ENCODE results near the gene EVL. TPM values are rescaled to one million over a fixed set of nuclear protein-coding genes. Genes with fewer than 3 reads are reported as not detected.

EVL gene
- total and polyA plus RNA-seq, 2 of the 8 experiments (the other 6 are each of a cell fraction or from before 2014, with no cell fraction given) = 30.7 to 64.6 TPM

DNA sequence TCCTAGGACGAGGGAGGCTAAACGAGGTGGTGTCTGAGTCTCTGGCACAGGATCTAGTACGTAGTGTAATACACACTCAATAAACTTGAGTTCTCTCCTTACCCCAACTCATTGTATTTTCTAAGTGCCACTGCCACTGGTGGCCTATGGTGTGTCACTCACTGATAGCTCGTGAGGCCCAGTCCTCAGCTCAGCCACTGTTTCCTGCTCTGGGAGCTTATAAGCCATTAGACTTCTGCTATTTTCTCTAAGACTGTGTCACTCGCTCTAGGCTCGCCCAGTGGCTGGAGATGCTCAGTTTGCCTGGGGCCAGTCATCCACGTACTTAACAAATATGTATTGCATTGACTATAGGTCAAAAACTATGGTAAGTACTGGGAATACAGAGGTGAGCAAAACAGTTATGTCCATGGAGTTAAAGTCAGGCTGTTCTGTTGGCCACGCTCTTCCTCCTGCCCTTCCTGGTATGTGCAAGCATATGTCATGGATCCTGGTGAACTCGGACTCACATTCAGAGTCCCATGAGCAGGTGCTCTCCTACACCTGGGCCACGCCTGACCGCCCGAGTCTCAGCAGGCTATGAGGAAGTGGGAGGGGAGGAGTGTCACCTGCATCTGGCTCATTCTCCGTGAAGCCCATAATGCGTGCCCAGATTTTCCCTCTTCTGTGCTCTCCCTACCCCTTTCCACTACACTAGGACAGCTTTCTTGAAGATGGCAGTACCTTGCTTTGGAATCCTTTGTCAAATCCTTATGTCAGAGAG is 52.6 kb downstream of the EVL start:
- Histone ChIP-seq H3K56ac (replicated peaks; ENCODE audit: insufficient read length, low read depth, low read length) (no peak overlapping the region), H3K9me3 (ENCODE audit: insufficient read depth in 2 of 2, low read depth in 1 of 2, low read length in 1 of 2) (no peaks in the 10 kb centered on the region), H3K79me1 (ENCODE audit: low read depth, low read length) (no peaks in the 10 kb centered on the region), H2AFZ (ENCODE audit: low read length) (no peak overlapping the region), H4K8ac (ENCODE audit: extremely low read depth, insufficient read depth, low read length) (0 out of 2 replicates have a peak overlapping the region, but pooled peaks have one; percentile 29), H3K4me3 (ENCODE audit: extremely low read depth in 1 of 4, insufficient read depth in 2 of 4, low read depth in 3 of 4, low read length in 4 of 4) (no peak overlapping the region), H3K23me2 (ENCODE audit: low read depth, low read length) (no peaks in the 10 kb centered on the region), H2BK120ac (replicated peaks; ENCODE audit: low read depth, low read length) (no peak overlapping the region), H3K4me1 (replicated peaks in 1 of 4; ENCODE audit: control insufficient read depth in 3 of 4, insufficient read depth in 4 of 4, low read length in 3 of 4) (no peaks in the 10 kb centered on the region), H3K23ac (ENCODE audit: insufficient read length) (no peak overlapping the region), H2BK12ac (ENCODE audit: low read depth, low read length) (no peak overlapping the region), H3K18ac (ENCODE audit: extremely low read depth, low read length) (no peak overlapping the region), H3K4ac (replicated peaks; ENCODE audit: insufficient read length, low read depth, low read length) (no peak overlapping the region), H3K14ac (ENCODE audit: insufficient read length) (no peak overlapping the region), H3K9ac (replicated peaks in 1 of 4; ENCODE audit: extremely low read depth in 1 of 4, low read depth in 3 of 4, low read length in 3 of 4) (no peak overlapping the region), H4K91ac (replicated peaks; ENCODE audit: insufficient read length, low read length) (no peak overlapping the region), H2BK20ac (ENCODE audit: low read length) (no peak overlapping the region), H4K20me1 (replicated peaks in 1 of 2; ENCODE audit: control insufficient read depth in 1 of 2, insufficient read depth in 2 of 2, low read length in 2 of 2) (peaks cover 0 to 6% of the 10 kb centered on the region in 2 experiments), H3K79me2 (ENCODE audit: control insufficient read depth in 1 of 2, insufficient read depth in 2 of 2, low read length in 2 of 2) (no peaks in the 10 kb centered on the region), H3K4me2 (ENCODE audit: insufficient read depth in 1 of 2, low read depth in 2 of 2, low read length in 2 of 2) (no peak overlapping the region), H4K5ac (ENCODE audit: insufficient read length, low read depth, low read length) (no peak overlapping the region), H2BK5ac (ENCODE audit: low read depth, low read length) (no peak overlapping the region), H3K36me3 (ENCODE audit: control insufficient read depth in 2 of 4, insufficient read depth in 4 of 4, low read length in 3 of 4) (no peaks in the 10 kb centered on the region), H3K27me3 (replicated peaks in 1 of 4; ENCODE audit: control insufficient read depth in 3 of 4, extremely low read depth in 1 of 4, insufficient read depth in 3 of 4, low read length in 3 of 4) (no peaks in the 10 kb centered on the region), H2BK15ac (ENCODE audit: low read length) (no peak overlapping the region), H2AK5ac (ENCODE audit: low read depth, low read length) (no peak overlapping the region), H3K27ac (ENCODE audit: low read depth, low read length) (no peak overlapping the region)
- WGBS, 2 experiments (ENCODE audit: extremely low coverage in 1 of 2, insufficient coverage in 1 of 2, insufficient read length in 1 of 2, insufficient replicate concordance in 2 of 2, low coverage in 1 of 2, low lambda C conversion rate in 2 of 2, missing lambda C conversion rate in 1 of 2) = 91% methylated on average over 14 of the region's 14 CpGs; no CpG with 5 or more reads in 1 of the 2 experiments
- FAIRE-seq (no peak), DNase-seq (ENCODE audit: low read depth in 1 of 2, low spot score in 2 of 2) (no peak)
- CTCF ChIA-PET (ENCODE audit: partially characterized antibody) = interaction anchor here (0.8 to 12.1 kb wide), 15 partner anchors 11 to 136 kb away, joined by 3 to 104 read pairs (median 4); no protein-coding TSS in a partner anchor
- POLR2A ChIA-PET (ENCODE audit: partially characterized antibody) = interaction anchor here (0.6 to 1.2 kb wide), 2 partner anchors 13 to 47 kb away, joined by 3 read pairs; no protein-coding TSS in a partner anchor
- TF ChIP-seq TAF1 (IDR thresholded peaks at IDR 0.05; ENCODE audit: low read depth, low read length) (no peak), BCL11A (IDR thresholded peaks at IDR 0.05; ENCODE audit: low read depth in 2 of 2, low read length in 2 of 2) (no peak), NANOG (IDR thresholded peaks at IDR 0.05; ENCODE audit: insufficient read depth, low read depth, low read length, poor library complexity, severe bottlenecking) (no peak), RBBP5 (IDR thresholded peaks at IDR 0.05; ENCODE audit: borderline replicate concordance, low read depth, low read length) (no peak), FOSL1 (IDR thresholded peaks at IDR 0.05; ENCODE audit: insufficient read depth, low read depth, low read length) (no peak), SIRT6 (IDR thresholded peaks at IDR 0.05; ENCODE audit: low read length) (no peak), MAFK (IDR thresholded peaks at IDR 0.05; ENCODE audit: low read depth, low read length) (no peak), SP2 (IDR thresholded peaks at IDR 0.05; ENCODE audit: low read length) (no peak), CREB1 (IDR thresholded peaks at IDR 0.05) (no peak)
- TF ChIP-seq, protein P1, sequence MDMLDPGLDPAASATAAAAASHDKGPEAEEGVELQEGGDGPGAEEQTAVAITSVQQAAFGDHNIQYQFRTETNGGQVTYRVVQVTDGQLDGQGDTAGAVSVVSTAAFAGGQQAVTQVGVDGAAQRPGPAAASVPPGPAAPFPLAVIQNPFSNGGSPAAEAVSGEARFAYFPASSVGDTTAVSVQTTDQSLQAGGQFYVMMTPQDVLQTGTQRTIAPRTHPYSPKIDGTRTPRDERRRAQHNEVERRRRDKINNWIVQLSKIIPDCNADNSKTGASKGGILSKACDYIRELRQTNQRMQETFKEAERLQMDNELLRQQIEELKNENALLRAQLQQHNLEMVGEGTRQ (IDR thresholded peaks at IDR 0.05; ENCODE audit: low read length) = no peak

Measured in H1 (cell line).